Urinary bladder (tissue), 4 donors: Measurements from ENCODE around the gene IFT27. TPM values are rescaled to one million over a fixed set of nuclear protein-coding genes. Genes with fewer than 3 reads are reported as not detected.
"Not testable (repeated sequence)": the region's sequence is repeated elsewhere in the genome, so short reads cannot be mapped to it uniquely, and the experiment has no call there.

ENCODE experiments used
- DNase-seq: peaks from one replicate; pipeline ENCODE4 v3.0.0-alpha.2; 2015; ENCODE audit errors: extremely low spot score
- H3K27ac ChIP-seq: one replicate; pipeline ENCODE4 v1.5.1; 2013; ENCODE audit warnings: low read depth, mild to moderate bottlenecking, moderate library complexity
- H3K36me3 ChIP-seq: one replicate; pipeline ENCODE4 v1.6.1; 2013; ENCODE audit warnings: mild to moderate bottlenecking, moderate library complexity; ENCODE audit not compliant: insufficient read depth
- H3K4me1 ChIP-seq: one replicate; pipeline ENCODE4 v1.6.1; 2013; ENCODE audit warnings: mild to moderate bottlenecking, moderate library complexity; ENCODE audit not compliant: insufficient read depth
- H3K4me3 ChIP-seq: one replicate; pipeline ENCODE4 v1.5.1; 2013; ENCODE audit warnings: low read depth, low read length
- WGBS: extraction: QIAGEN DNeasy Blood & Tissue Kit; methylation state at CpG from one replicate; pipeline ENCODE4 v1.1.7; 2013; 5-methylcytosine and 5-hydroxymethylcytosine counted together
- polyA plus RNA-seq: library from polyadenylated mRNA; stranded (reverse); fragments of 200-250 nt; gene quantifications from one replicate; pipeline ENCODE4 v1.2.3, GENCODE V29; 2013
- total RNA-seq: library from RNA; depleted of rRNA; stranded (reverse); fragments of >200 nt; gene quantifications from one replicate; pipeline ENCODE4 v1.2.3, GENCODE V29; 2014
- donor health status: healthy with polysubstance abuse.
- donor health status: healthy.

The IFT27 gene
- total and polyA plus RNA-seq, 2 donors: 20.2 to 27.2 TPM

- no peak for DNase-seq
Observed at GRCh38 chr22:36740716-36741115, 35.2 kb downstream of the IFT27 start.

GRCh38 chr22:36739185-36739584 is 36.7 kb downstream of the IFT27 start:
- no peak overlapping the region for H3K4me3 ChIP-seq
- WGBS: 92% methylated on average over 1 of the region's 1 CpG
- no peaks in the 10 kb centered on the region for H3K36me3 ChIP-seq
- DNase-seq: no peak
- H3K27ac ChIP-seq: no peak overlapping the region
- H3K4me1 ChIP-seq: no peaks in the 10 kb centered on the region

More at GRCh38 chr22:36740716-36741115, 35.2 kb downstream of the IFT27 start:
- 82% methylated on average over 4 of the region's 4 CpGs for WGBS
- Histone ChIP-seq H3K4me3 (no peak overlapping the region), H3K4me1 (no peaks in the 10 kb centered on the region), H3K27ac (no peak overlapping the region), H3K36me3 (no peaks in the 10 kb centered on the region)

GRCh38 chr22:36738416-36739020 is 37.4 kb downstream of the IFT27 start:
- no peaks in the 10 kb centered on the region for H3K36me3 ChIP-seq
- no peak overlapping the region for H3K27ac ChIP-seq
- WGBS: 85% methylated on average over 6 of the region's 6 CpGs
- H3K4me1 ChIP-seq: no peaks in the 10 kb centered on the region
- no peak overlapping the region for H3K4me3 ChIP-seq
- DNase-seq: no peak

- no peak overlapping the region for H3K27ac ChIP-seq
- 42% methylated on average over 6 of the region's 6 CpGs for WGBS
- H3K4me3 ChIP-seq: no peak overlapping the region
- no peak for DNase-seq
- H3K4me1 ChIP-seq: no peaks in the 10 kb centered on the region
- H3K36me3 ChIP-seq: no peaks in the 10 kb centered on the region
Observed at GRCh38 chr22:36737776-36738175, 38.1 kb downstream of the IFT27 start.

- no peak for DNase-seq
- H3K4me1 ChIP-seq: no peaks in the 10 kb centered on the region
- 58% methylated on average over 10 of the region's 10 CpGs for WGBS
Observed at GRCh38 chr22:36736701-36737320, 39.1 kb downstream of the IFT27 start.

GRCh38 chr22:36734171-36735058 is 41.5 kb downstream of the IFT27 start:
- H3K27ac ChIP-seq: no peak overlapping the region
- no peaks in the 10 kb centered on the region for H3K36me3 ChIP-seq
- H3K4me3 ChIP-seq: no peak overlapping the region
- WGBS: 55% methylated on average over 10 of the region's 10 CpGs
- H3K4me1 ChIP-seq: no peaks in the 10 kb centered on the region
- no peak for DNase-seq

More at GRCh38 chr22:36736701-36737320, 39.1 kb downstream of the IFT27 start:
- Histone ChIP-seq H3K27ac (no peak overlapping the region), H3K36me3 (no peaks in the 10 kb centered on the region), H3K4me3 (no peak overlapping the region)

GRCh38 chr22:36733271-36733670 is 42.6 kb downstream of the IFT27 start:
- H3K4me3 ChIP-seq: no peak overlapping the region
- no peak for DNase-seq
- H3K36me3 ChIP-seq: no peaks in the 10 kb centered on the region
- WGBS: 86% methylated on average over 3 of the region's 3 CpGs
- no peaks in the 10 kb centered on the region for H3K4me1 ChIP-seq
- H3K27ac ChIP-seq: no peak overlapping the region

- Histone ChIP-seq H3K36me3 (no peaks in the 10 kb centered on the region), H3K4me1 (no peaks in the 10 kb centered on the region), H3K4me3 (no peak overlapping the region), H3K27ac (no peak overlapping the region)
- no peak for DNase-seq
- 71% methylated on average over 1 of the region's 1 CpG for WGBS
Observed at GRCh38 chr22:36732609-36733008, 43.3 kb downstream of the IFT27 start.

- no peak for DNase-seq
- 80% methylated on average over 5 of the region's 5 CpGs for WGBS
- no peak overlapping the region for H3K27ac ChIP-seq
- H3K4me1 ChIP-seq: no peaks in the 10 kb centered on the region
- H3K4me3 ChIP-seq: no peak overlapping the region
- H3K36me3 ChIP-seq: no peaks in the 10 kb centered on the region
Observed at GRCh38 chr22:36731916-36732315, 44.0 kb downstream of the IFT27 start.

- not testable (repeated sequence) for H3K27ac ChIP-seq, H3K36me3 ChIP-seq, H3K4me3 ChIP-seq, H3K4me1 ChIP-seq, DNase-seq
- 88% methylated on average over 6 of the region's 6 CpGs for whole genome bisulfite sequencing
Observed at GRCh38 chr22:36731321-36731720, 44.6 kb downstream of the IFT27 start.

- no peak for DNase-seq
- Histone ChIP-seq H3K36me3 (no peaks in the 10 kb centered on the region), H3K27ac (no peak overlapping the region), H3K4me1 (no peaks in the 10 kb centered on the region), H3K4me3 (no peak overlapping the region)
- WGBS: 89% methylated on average over 19 of the region's 19 CpGs
Observed at GRCh38 chr22:36730176-36730858, 45.6 kb downstream of the IFT27 start.

GRCh38 chr22:36729321-36729720 is 46.6 kb downstream of the IFT27 start:
- DNase-seq: no peak
- H3K36me3 ChIP-seq: no peaks in the 10 kb centered on the region
- H3K4me3 ChIP-seq: no peak overlapping the region
- H3K4me1 ChIP-seq: no peaks in the 10 kb centered on the region
- WGBS: 73% methylated on average over 7 of the region's 7 CpGs
- H3K27ac ChIP-seq: no peak overlapping the region

- no peak for DNase-seq
- Histone ChIP-seq H3K27ac (no peak overlapping the region), H3K36me3 (no peaks in the 10 kb centered on the region), H3K4me1 (no peaks in the 10 kb centered on the region), H3K4me3 (no peak overlapping the region)
- WGBS: 71% methylated on average over 5 of the region's 5 CpGs
Observed at GRCh38 chr22:36728505-36728904, 47.4 kb downstream of the IFT27 start.
